GM18868 (cell line): ENCODE data around the gene SLC35A5.
A peak's percentile ranks its signal among the peaks of the same experiment; 100 is the strongest.

Source experiments
- ATAC-seq: cut with Tn5 transposase; IDR thresholded peaks from one replicate; pipeline ENCODE4 v1.9.1; 2021; ENCODE audit warnings: mild to moderate bottlenecking, moderate library complexity; ENCODE audit not compliant: unreplicated experiment

Gene SLC35A5

GRCh38 chr3:112569265-112569664, 7.4 kb downstream of the SLC35A5 start:
- ATAC-seq = no peak

GRCh38 chr3:112572701-112573100, 10.9 kb downstream of the SLC35A5 start:
- no peak for ATAC-seq

GRCh38 chr3:112579232-112579631, 17.4 kb downstream of the SLC35A5 start:
- ATAC-seq = no peak

- ATAC-seq = no peak
Observed at GRCh38 chr3:112579697-112580096, 17.9 kb downstream of the SLC35A5 start.

- ATAC-seq = no peak
Observed at GRCh38 chr3:112582244-112582874, 20.5 kb downstream of the SLC35A5 start.

- no peak for ATAC-seq
Observed at GRCh38 chr3:112583105-112583504, 21.3 kb downstream of the SLC35A5 start.

GRCh38 chr3:112585782-112586181, 23.9 kb downstream of the SLC35A5 start:
- no peak for ATAC-seq

- no peak for ATAC-seq
Observed at GRCh38 chr3:112587336-112587735, 25.5 kb downstream of the SLC35A5 start.

GRCh38 chr3:112593258-112593657, 31.4 kb downstream of the SLC35A5 start:
- ATAC-seq = no peak

- ATAC-seq = no peak
Observed at GRCh38 chr3:112594856-112595255, 33.0 kb downstream of the SLC35A5 start.

- no peak for ATAC-seq
Observed at GRCh38 chr3:112597945-112598344, 36.1 kb downstream of the SLC35A5 start.

- ATAC-seq = no peak
Observed at GRCh38 chr3:112598731-112599130, 36.9 kb downstream of the SLC35A5 start.

GRCh38 chr3:112602217-112602838, 40.5 kb downstream of the SLC35A5 start:
- ATAC-seq = peak; percentile 83

GRCh38 chr3:112604536-112604935, 42.7 kb downstream of the SLC35A5 start:
- no peak for ATAC-seq

- no peak for ATAC-seq
Observed at GRCh38 chr3:112605285-112605684, 43.4 kb downstream of the SLC35A5 start.

- ATAC-seq = no peak
Observed at GRCh38 chr3:112606098-112606497, 44.3 kb downstream of the SLC35A5 start.

- ATAC-seq = no peak
Observed at GRCh38 chr3:112607863-112608262, 46.0 kb downstream of the SLC35A5 start.

GRCh38 chr3:112610121-112610520, 48.3 kb downstream of the SLC35A5 start:
- ATAC-seq = no peak

- ATAC-seq = no peak
Observed at GRCh38 chr3:112611752-112612515, 50.1 kb downstream of the SLC35A5 start.

- ATAC-seq = no peak
Observed at GRCh38 chr3:112615989-112616731, 54.3 kb downstream of the SLC35A5 start.

- no peak for ATAC-seq
Observed at GRCh38 chr3:112617285-112617684, 55.4 kb downstream of the SLC35A5 start.
